ENCODE data around the gene ADAMTS3. TPM values are rescaled to one million over a fixed set of nuclear protein-coding genes. Genes with fewer than 3 reads are reported as not detected.
"Not testable (repeated sequence)": the region's sequence is repeated elsewhere in the genome, so short reads cannot be mapped to it uniquely, and the experiment has no call there.

The ADAMTS3 gene
- total RNA-seq, 1 experiment from 2014 or later, result not detected

DNA sequence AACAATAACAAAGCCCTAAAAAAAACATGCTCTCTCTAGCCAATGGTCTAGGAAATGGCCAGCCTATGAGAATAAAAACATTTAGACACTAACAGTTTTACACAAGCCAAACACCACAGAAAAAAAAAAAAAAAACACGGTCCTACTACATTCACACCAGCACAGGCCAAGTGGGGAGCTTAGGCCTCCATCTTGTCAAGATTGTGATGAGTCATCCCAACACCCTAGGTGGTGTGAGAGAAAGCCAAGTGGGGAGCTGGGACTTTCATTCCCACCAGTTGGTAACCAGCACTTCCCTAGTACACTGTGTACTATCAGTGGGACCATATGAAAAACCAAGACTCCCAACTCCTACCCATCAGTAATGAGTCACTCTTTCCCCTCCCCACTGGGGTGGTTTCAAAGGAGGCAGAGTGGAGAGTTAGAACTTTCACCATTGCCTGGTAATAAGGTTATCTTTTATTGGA lies 95.6 kb downstream of the ADAMTS3 start:
- no peak for DNase-seq (ENCODE audit: low spot score)

DNA sequence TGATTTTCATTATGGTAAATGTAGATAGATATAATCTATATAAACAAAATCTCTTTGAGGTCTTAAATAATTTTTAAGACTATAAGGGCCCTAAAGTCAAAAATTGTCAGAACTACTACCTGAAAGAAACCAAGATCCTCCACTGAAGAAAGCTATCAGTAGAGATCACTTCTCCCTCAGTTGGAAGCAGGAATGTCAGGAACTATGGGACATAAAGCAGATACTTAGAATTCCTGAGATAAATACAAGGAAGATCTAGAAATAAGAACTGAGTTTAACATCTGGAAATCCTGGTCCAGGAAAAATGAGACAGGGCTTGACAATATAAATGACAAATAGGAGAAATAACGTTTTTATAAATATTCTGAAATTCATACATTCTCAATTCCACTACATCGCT lies 97.2 kb downstream of the ADAMTS3 start:
- no peak for DNase-seq (ENCODE audit: low spot score)

DNA sequence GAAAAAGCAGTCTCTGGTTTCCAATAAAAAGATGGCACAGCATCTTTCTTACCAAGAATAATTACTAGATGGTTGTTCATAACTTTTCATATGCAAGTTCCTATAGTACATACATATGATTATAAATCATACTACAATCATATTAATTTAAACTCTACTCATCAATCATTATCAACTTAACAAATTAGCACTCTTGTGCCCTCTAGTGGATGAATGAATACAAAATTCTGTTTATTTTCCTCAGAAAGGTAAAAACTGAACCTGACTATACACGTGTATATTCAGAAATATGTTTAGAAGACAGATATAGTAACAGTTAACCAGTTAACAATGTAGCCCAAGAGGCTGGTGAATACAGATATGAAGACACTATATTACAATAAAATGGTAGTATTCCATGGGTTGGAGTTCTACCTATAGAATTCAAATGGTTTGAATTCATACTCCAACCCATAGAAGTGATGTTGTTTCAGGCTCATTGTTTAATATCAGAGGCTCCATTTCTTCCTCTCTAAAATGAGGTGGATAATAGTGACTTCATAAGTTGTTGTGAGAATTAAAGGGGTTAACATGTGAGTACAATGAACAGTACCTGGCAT lies 100.0 kb downstream of the ADAMTS3 start:
- peak; percentile 46 for DNase-seq (ENCODE audit: low spot score)

DNA sequence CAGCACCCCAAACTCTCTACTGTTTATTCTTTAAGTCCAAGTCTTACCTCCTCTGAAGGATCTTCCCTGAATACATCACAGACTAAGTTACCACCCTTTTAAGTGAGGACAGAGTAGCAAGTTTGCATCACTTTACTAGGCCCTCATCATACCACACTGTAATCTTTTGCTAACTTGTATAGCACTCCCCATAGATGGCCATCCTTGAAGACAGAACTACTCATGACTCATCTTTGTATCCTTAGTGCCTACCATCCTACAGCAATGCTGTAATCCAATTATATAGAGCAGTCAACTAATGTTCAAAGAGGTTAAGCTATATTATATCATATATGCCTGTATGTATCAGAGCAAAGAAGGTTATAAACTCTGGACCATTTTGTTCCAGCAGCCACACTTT lies 101.4 kb downstream of the ADAMTS3 start:
- DNase-seq (ENCODE audit: low spot score), result no peak

DNA sequence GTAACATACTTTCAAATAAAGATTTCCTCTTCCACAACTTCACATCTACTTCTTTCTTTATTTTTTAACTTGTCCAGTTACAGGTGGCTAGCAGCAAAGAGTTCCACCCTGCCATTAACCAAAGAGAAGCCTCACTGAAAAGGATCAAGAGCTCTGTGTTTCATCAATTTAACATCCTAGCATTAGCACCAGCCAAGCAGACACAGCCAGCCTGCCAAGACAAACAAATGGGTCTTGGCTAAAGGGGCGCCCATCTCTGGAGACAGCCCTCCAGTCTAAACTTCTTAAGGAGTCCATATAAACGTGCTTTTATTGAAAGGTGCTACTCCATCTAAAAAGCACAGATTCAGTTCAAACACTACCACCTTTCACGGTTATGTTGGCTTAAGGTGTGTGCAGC lies 105.3 kb downstream of the ADAMTS3 start:
- no peak for DNase-seq (ENCODE audit: low spot score)

DNA sequence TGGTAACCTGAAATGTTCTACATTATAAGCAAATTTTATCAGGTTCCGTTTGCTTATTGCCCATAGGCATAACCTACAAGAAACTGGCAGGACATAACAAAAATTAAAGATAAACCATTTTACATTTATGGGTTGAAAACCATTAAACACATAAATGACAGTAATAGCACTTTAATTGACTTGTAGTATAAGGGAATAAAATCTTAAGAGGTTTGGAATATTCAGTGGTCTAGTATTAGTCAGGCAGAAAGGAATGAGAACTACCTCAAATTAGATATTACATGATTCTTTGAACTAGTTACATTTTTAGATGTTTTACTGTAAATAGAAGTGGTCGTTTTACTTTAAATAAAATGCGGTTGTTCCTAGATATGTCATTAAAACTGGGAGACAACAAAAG lies 111.9 kb downstream of the ADAMTS3 start:
- no peak for DNase-seq (ENCODE audit: low spot score)

DNA sequence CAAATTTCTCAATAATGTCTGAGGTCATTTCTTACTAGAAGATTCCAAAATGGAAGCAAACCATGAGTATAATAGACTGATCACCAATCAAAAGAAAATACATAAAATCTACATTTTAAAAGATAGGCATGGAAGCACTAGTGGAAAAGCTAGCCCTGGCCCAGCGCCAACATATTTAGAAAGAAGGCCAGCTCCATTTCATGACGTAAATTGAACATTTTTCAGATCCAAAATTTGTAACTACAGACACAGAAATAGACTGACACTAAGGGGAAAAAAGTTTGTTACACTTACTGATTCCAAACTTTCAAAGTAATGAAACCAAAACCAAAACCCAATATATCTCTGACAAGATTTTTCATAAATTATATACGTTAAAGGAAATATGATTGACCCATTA lies 117.7 kb downstream of the ADAMTS3 start:
- DNase-seq (ENCODE audit: low spot score), result no peak

DNA sequence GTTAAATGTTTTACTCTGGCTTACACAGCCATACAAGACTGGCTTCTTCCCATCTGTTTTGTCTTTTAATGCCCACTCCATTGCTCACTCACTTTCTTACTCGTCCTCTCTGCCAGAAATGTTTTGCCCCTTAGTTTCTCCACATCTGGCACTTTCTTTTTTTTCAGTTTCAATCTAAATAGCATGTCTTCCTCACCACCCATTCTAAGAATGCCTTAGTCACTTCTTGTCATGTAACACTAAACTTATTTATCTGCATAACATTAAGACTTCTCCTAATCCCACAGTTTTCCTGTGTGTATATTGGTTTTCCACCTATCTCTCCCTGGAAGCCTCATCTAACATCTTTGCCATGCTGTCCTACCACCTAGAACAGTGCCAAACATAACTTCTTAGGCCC lies 119.3 kb downstream of the ADAMTS3 start:
- no peak for DNase-seq (ENCODE audit: low spot score)

DNA sequence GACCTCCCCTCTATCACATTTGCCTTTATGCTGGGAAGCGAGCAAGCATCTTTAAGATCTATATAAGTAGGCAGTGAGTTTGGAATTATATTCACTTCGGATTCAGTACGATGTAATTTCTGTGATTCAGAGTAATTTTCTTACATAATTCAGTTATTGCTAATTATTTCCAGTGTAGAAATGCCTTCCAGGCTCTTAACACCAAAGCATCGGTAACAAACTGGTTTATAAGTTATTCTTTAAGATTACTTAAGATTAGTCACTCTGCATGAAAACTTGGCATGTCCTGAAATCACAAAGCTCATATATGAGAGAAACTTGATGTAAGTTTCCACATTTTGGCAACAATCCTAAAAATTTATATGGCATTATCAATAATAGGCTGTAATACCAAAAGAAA lies 120.8 kb downstream of the ADAMTS3 start:
- no peak for DNase-seq (ENCODE audit: low spot score)

DNA sequence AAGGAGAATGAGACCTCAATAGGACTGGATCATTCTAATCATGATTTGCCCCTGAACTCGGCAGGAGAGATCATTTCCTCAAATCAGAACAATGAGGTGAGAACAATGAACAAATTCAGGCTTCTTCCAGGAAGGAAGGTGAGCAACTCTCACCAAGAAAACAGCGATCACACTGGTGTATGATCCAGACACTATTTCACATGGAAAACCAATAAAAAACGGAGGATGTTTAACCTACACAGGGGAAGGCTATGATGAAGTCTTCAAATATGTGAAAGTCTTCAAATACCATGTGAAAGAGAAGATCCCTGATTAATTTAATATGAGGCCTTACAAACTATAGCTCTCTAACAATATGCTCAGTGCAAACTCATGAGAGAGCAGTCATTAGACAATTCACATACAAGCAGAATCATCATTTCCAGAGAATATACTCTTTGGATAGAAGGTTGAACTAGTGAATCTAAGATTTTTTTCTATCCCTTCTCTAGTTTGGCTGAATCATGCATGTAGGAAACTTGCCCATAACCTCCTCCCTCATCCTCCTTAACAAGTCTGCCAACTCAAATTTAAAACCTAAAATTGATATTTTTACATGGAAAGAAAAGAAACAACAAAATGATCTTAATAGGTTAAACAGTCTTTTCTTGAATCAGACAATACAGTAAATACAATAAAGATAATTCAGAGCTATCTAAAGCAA lies 122.5 kb downstream of the ADAMTS3 start:
- no peak for DNase-seq (ENCODE audit: low spot score)

DNA sequence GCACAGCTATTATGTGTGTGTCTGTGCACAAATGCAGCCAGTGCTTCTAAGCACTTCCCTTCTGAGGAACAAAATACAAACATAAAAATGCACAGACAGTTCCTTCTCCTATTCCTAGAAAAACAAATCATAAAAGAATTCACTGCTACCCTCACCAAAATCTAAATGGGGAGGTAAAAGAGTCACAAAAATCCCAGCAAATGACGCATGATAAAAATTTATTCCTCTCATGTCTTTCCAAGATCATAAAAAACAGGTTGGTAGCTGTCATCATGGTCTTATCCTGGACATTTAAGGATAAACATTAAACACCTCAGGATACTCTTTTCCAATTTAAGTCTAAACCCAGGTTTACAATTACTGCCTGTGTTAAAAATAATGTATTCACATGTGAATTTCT lies 124.9 kb downstream of the ADAMTS3 start:
- DNase-seq (ENCODE audit: low spot score), result no peak

DNA sequence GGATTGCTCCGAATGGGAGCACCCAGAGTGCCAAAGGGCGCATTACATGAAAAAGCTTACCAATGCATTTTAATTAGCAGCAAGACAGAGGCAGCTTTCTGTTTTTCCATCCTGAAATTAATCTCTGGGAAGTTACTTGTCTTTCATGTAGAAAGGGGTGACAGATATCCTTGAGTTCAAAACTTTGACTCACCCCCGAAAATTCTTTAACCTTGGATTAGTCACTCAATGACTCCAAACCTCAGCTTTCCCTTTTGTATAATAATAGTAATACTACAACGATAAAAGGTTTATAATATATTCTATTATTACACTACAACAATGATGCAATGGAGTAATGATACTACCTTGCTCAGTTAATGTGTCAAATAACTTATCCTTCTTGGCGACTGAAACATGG lies 126.3 kb downstream of the ADAMTS3 start:
- no peak for DNase-seq (ENCODE audit: low spot score)

DNA sequence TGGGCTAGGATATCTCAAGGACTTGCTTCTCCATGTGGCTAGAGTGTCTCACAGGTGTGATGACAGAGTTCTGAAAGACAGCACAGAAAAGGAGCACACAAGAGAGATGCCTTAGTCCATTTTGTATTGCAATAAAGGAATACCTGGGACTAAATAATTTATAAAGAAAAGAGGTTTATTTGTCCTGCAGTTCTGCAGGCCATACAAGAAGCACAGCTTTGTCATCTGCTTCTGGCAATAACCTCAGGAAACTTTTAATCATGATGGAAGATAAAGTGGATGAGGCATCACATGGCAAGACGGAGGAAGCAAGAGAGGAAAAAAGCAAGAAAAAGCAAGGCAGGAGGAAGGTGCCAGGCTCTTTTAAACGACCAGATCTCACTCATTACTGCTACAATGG lies 126.9 kb downstream of the ADAMTS3 start:
- DNase-seq (ENCODE audit: low spot score), result no peak

DNA sequence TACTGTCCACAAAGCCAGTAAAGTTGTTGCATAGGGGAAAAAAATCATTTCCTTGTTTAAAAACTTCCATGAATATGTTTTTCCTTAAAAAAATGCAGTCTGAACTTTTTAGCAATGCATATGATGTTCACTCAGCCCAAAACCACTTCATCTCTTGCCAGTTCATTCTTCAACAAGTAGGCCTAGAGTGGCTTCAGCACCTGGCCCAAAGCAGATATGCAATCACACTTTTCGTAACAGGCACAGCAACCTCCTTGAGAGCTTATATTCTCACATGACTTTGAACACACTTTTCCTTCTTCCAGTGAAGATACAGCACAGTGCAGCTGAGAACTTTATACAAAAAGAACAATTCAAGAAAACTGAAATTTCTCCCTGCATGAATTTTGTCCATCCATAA lies 128.6 kb downstream of the ADAMTS3 start:
- no peak for DNase-seq (ENCODE audit: low spot score)

DNA sequence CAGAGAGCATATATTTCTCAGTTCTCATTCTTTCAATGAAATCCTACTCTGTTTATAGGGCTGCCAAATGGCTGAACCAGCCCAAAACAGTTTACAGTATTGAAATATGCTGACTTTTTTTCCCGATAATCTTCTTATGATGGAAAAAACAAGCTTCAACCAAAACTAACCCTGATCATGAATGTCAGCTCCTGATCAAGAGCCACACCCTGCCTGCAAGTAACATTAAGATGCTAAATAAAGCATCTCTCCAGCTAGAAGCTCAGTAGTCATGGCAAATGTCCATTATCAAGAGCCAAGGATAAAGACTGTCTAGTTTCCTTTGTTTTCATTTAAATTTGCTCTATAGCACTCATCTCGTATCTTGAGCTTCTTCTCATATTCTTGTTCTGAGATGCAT lies 136.0 kb downstream of the ADAMTS3 start:
- DNase-seq (ENCODE audit: low spot score), result no peak

DNA sequence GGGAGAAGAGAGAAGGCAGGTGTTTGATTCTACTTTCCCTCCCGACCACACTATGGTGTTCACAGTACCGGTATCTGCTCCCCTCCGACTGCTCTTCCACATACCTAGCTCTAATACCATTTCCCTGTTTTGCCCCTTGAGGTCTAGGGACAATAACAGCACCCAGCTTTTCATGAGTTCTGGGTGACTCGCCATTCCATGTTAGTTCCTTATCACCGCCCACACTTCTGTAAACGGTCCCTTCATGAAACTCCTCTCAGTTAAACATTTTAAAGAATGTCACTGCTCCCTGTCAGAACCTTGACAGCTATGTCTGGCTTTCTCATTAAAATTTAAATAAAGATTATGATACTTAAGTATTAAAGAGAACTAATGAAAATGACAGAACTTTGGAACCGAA lies 136.7 kb downstream of the ADAMTS3 start:
- no peak for DNase-seq (ENCODE audit: low spot score)

DNA sequence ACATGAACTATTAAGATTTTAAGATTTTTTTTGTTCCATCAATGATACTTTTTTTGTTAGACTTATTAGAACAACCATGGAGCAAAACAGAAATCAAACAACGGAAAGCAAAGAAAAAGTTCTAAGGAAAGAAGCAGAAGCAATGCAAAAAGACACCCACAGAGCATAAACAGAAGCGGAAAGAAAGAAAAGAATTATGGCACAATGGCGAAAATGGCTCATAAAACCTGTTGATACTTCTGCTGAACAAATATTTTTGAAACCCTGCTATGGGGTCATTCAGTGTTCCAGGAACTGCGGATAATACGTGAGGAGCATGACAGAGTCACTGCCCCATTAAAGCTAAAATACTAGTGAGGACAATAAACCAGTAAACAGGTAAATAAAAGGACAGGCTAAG lies 138.0 kb downstream of the ADAMTS3 start:
- no peak for DNase-seq (ENCODE audit: low spot score)

DNA sequence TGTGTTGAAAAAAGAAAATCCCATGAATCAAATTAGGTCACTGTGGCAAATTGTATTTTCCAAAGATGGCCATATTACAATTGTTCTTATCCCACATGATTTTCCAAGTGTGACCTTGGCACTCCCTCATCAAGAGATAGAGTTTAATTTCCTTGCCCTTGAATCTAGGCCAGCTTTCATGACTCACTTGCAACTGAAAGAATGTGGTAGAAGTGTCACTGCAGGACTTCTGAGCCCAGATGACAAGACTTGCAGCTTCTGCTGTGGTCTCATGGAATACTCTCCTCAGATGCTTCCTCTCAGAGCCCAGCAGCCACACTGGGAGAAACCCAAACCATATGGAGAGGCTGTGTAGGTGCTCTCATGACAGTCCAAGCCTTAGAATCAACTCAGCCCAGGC lies 139.0 kb downstream of the ADAMTS3 start:
- DNase-seq (ENCODE audit: low spot score), result no peak

DNA sequence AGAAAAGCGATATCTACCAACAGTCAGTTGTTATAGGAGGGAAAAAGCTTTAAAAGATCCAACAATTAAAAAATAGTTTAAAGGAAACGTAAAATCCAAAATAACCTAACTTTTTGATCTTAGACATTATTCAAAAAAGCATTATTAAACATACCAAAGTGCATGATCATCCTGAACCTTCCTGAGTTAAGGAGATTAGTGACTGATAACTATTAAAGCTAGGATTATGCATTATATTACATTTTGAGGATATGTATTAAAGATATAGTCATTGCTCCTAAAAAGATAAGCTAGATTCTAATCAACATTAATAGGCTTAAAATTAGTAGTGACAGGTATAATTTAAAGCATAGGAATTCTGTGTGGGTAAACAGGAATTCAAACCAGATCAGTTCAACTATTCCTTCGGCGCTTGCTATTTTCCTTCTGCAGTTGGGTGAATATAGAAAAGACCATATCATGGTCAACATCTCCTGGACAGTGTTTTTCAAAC lies 139.6 kb downstream of the ADAMTS3 start:
- no peak for DNase-seq (ENCODE audit: low spot score)

DNA sequence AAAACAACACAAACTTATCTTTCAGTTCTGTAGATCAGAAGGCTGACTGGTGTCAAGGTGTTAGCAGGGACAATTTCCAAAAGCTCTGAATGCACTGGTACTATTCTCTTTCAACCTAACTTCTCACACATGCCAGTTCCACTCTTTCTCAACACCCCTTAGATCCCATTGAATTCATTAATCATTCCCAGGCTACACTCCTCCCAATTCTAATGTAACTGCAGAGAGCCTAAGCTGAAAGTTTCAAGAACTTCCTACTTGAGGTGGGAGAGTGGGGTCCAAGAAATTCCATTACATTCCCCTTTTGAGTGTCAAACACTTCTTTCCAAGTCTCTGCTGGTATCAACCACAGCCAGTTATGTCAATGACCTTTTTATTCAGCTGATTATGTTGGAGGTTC lies 142.0 kb downstream of the ADAMTS3 start:
- DNase-seq (ENCODE audit: low spot score), result no peak

DNA sequence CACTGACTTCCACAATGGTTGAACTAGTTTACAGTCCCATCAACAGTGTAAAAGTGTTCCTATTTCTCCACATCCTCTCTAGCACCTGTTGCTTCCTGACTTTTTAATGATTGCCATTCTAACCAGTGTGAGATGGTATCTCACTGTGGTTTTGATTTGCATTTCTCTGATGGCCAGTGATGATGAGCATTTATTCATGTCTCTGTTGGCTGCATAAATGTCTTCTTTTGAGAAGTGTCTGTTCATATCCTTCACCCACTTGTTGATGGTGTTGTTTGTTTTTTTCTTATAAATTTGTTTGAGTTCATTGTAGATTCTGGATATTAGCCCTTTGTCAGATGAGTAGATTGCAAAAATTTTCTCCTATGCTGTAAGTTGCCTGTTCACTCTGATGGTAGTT lies 143.1 kb downstream of the ADAMTS3 start:
- DNase-seq (ENCODE audit: low spot score), result not testable (repeated sequence)

DNA sequence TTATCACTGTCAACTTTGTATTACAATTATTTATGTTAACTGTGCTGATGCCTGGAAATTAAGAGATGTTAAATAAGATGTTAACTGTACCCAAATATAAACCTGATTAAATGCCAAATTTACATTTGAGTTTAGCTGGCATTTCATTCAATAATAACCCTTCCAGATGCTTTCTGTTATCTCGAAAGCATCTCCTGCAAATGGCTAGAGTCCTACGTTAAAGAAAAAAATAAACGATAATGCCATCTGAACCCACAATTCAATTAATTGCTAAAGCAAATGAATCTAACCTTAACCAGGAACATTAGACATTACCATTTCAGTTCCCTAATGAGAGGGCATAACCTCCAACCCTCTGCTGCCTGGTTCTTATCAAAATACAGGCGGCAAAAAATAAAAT lies 145.0 kb downstream of the ADAMTS3 start:
- DNase-seq (ENCODE audit: low spot score), result no peak

DNA sequence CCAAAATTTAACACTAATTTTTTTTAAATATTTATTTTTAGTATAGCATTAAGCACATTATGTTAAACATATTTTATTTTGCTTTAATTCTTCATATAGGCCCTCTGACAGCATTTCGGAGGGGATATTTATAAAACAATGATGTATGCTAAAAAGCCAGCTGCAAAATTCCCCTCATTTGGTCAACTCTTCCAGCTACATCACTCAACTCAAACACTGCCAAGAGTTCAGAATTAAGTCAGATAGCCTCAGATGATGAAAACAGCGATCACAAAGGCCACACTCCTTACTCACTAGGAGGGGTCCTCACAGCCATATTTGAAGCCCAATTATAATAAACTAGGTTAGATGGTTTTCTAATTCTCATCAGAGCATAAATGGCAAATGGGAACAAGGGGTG lies 146.6 kb downstream of the ADAMTS3 start:
- no peak for DNase-seq (ENCODE audit: low spot score)

DNA sequence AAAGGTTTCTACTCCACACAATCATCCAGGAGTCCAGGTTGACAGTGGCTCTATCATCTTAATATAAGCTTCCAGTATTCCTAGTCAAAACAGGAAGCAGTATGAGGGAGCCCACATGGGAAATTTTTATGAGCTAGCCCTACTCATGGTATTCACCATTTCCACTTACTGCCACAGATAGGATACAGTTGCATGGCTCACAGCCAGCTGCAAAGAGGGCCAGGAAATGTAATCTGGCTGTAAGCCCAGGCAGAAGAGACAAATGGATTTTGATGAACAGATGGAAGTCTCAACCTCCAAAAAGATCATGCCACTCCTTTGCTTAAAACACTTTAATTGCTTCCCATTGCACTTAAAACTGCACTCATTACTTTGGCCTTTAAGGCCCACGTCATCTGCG lies 150.6 kb downstream of the ADAMTS3 start:
- DNase-seq (ENCODE audit: low spot score), result peak; percentile 2

Data from HT-29 (cell line).